H9 (cell line): ENCODE data around the gene MXD3. TPM values are rescaled to one million over a fixed set of nuclear protein-coding genes. Genes with fewer than 3 reads are reported as not detected.
"Not testable (repeated sequence)": the region's sequence is repeated elsewhere in the genome, so short reads cannot be mapped to it uniquely, and the experiment has no call there.

Experiments used
- DNase-seq: peaks from one replicate; pipeline ENCODE4 v3.0.0-alpha.2; 2017
- H2AFZ ChIP-seq: one replicate; pipeline ENCODE4 v1.6.1; 2013; ENCODE audit warnings: mild to moderate bottlenecking, low read length, control low read depth, moderate library complexity
- H2AK5ac ChIP-seq: 2 replicates; pipeline ENCODE4 v1.6.1; 2013; ENCODE audit warnings: low read length, control low read depth, mixed read lengths; ENCODE audit not compliant: insufficient read length
- H2BK120ac ChIP-seq: one replicate; pipeline ENCODE4 v1.6.1; 2013; ENCODE audit warnings: low read depth, mild to moderate bottlenecking, low read length, control low read depth, inconsistent platforms; ENCODE audit not compliant: poor library complexity, severe bottlenecking
- H2BK12ac ChIP-seq: 2 replicates; pipeline ENCODE4 v1.6.1; 2013; ENCODE audit warnings: low read length, control low read depth, mixed read lengths, low read depth; ENCODE audit not compliant: insufficient read length
- H2BK15ac ChIP-seq: 2 replicates; pipeline ENCODE4 v1.6.1; 2013; ENCODE audit warnings: low read depth, low read length, control low read depth
- H2BK20ac ChIP-seq: one replicate; pipeline ENCODE4 v1.6.1; 2013; ENCODE audit warnings: low read depth, mild to moderate bottlenecking, low read length, control low read depth, inconsistent platforms; ENCODE audit not compliant: poor library complexity, severe bottlenecking
- H2BK5ac ChIP-seq: 2 replicates; pipeline ENCODE4 v1.6.1; 2013; ENCODE audit warnings: low read length, control low read depth, mixed read lengths; ENCODE audit not compliant: insufficient read length
- H3K14ac ChIP-seq: 2 replicates; pipeline ENCODE4 v1.6.1; 2013; ENCODE audit warnings: low read length, control low read depth; ENCODE audit not compliant: insufficient read depth
- H3K18ac ChIP-seq: 2 replicates; pipeline ENCODE4 v1.6.1; 2013; ENCODE audit warnings: low read depth, mild to moderate bottlenecking, mixed read lengths, low read length, control low read depth; ENCODE audit not compliant: insufficient read length
- H3K23ac ChIP-seq: 2 replicates; pipeline ENCODE4 v1.6.1; 2013; ENCODE audit warnings: low read length, control low read depth, mixed read lengths, low read depth; ENCODE audit not compliant: insufficient read length
- H3K23me2 ChIP-seq: 2 replicates; pipeline ENCODE4 v1.6.1; 2013; ENCODE audit warnings: low read depth, mild to moderate bottlenecking, mixed read lengths, low read length, control low read depth; ENCODE audit not compliant: insufficient read length, poor library complexity, severe bottlenecking
- H3K27ac ChIP-seq: 2 replicates; pipeline ENCODE4 v1.5.1; 2013; ENCODE audit warnings: low read length, control low read depth, mixed read lengths, low read depth; ENCODE audit not compliant: insufficient read length
- H3K27me3 ChIP-seq: 2 replicates; pipeline ENCODE4 v1.6.1; 2013; ENCODE audit warnings: low read length, control low read depth, inconsistent platforms; ENCODE audit not compliant: insufficient read depth
- H3K4ac ChIP-seq: 2 replicates; pipeline ENCODE4 v1.6.1; 2013; ENCODE audit warnings: low read depth, mild to moderate bottlenecking, control low read depth, inconsistent platforms, low read length, moderate library complexity
- H3K4me1 ChIP-seq: 2 replicates; pipeline ENCODE4 v1.6.1; 2013; ENCODE audit warnings: low read length, control low read depth, inconsistent platforms; ENCODE audit not compliant: insufficient read depth
- H3K4me2 ChIP-seq: 2 replicates; pipeline ENCODE4 v1.6.1; 2013; ENCODE audit warnings: low read length, control low read depth, mixed read lengths; ENCODE audit not compliant: insufficient read length, insufficient read depth
- H3K56ac ChIP-seq: 2 replicates; pipeline ENCODE4 v1.6.1; 2013; ENCODE audit warnings: low read depth, mild to moderate bottlenecking, mixed read lengths, low read length, control low read depth; ENCODE audit not compliant: insufficient read length
- H3K79me1 ChIP-seq: 2 replicates; pipeline ENCODE4 v1.6.1; 2013; ENCODE audit warnings: low read depth, mild to moderate bottlenecking, moderate library complexity, low read length, control low read depth, inconsistent platforms; ENCODE audit not compliant: insufficient read depth, poor library complexity, severe bottlenecking
- H3K79me2 ChIP-seq: 2 replicates; pipeline ENCODE4 v1.6.1; 2013; ENCODE audit warnings: low read length, control low read depth, inconsistent platforms; ENCODE audit not compliant: insufficient read depth
- H3K9ac ChIP-seq: 2 replicates; pipeline ENCODE4 v1.6.1; 2013; ENCODE audit warnings: low read length, control low read depth, mixed read lengths; ENCODE audit not compliant: insufficient read length; ENCODE audit errors: extremely low read depth
- H3K9me3 ChIP-seq: one replicate; pipeline ENCODE4 v1.6.1; 2013; ENCODE audit warnings: low read depth, low read length, inconsistent platforms; ENCODE audit not compliant: control insufficient read depth
- H3T11ph ChIP-seq: one replicate; pipeline ENCODE4 v1.6.1; 2013; ENCODE audit warnings: mild to moderate bottlenecking, low read length, control low read depth, inconsistent platforms
- H4K20me1 ChIP-seq: one replicate; pipeline ENCODE4 v1.6.1; 2013; ENCODE audit not compliant: control insufficient read depth, insufficient read length, insufficient read depth
- H4K5ac ChIP-seq: 2 replicates; pipeline ENCODE4 v1.6.1; 2013; ENCODE audit warnings: low read depth, mild to moderate bottlenecking, mixed read lengths, low read length, control low read depth; ENCODE audit not compliant: insufficient read length
- H4K8ac ChIP-seq: replicated peaks from 2 replicates; pipeline ENCODE4 v1.6.1; 2013; ENCODE audit warnings: low read length, control low read depth, mixed read lengths, low read depth; ENCODE audit not compliant: insufficient read length
- H4K91ac ChIP-seq: 2 replicates; pipeline ENCODE4 v1.6.1; 2013; ENCODE audit warnings: low read depth, mild to moderate bottlenecking, moderate library complexity, mixed read lengths, low read length, control low read depth; ENCODE audit not compliant: insufficient read length
- H3K27ac Mint-ChIP-seq, 3 experiments: 2 replicates in 2 of 3; 3 replicates in 1 of 3; pipeline ENCODE4 v1.8.0; 2020 to 2021; ENCODE audit warnings: mixed read lengths in 3 of 3, mild to moderate bottlenecking in 1 of 3, moderate library complexity in 1 of 3
- H3K27me3 Mint-ChIP-seq: 2 replicates; pipeline ENCODE4 v1.8.0; 2021; ENCODE audit warnings: low read depth, mild to moderate bottlenecking, moderate library complexity, mixed read lengths
- H3K36me3 Mint-ChIP-seq, 3 experiments: 2 replicates in 2 of 3; 3 replicates in 1 of 3; pipeline ENCODE4 v1.8.0; 2020 to 2021; ENCODE audit warnings: low read depth in 3 of 3, mixed read lengths in 3 of 3; ENCODE audit not compliant: insufficient read depth in 1 of 3
- H3K4me1 Mint-ChIP-seq, 2 experiments: 2 replicates each; pipeline ENCODE4 v1.8.0; 2020; ENCODE audit warnings: mixed read lengths in 2 of 2
- H3K4me3 Mint-ChIP-seq, 2 experiments: 2 replicates in 1 of 2; 3 replicates in 1 of 2; pipeline ENCODE4 v1.8.0; 2020 to 2021; ENCODE audit warnings: mild to moderate bottlenecking in 2 of 2, mixed read lengths in 2 of 2, moderate library complexity in 1 of 2
- H3K9me3 Mint-ChIP-seq, 2 experiments: 2 replicates in 1 of 2; 3 replicates in 1 of 2; pipeline ENCODE4 v1.8.0; 2020; ENCODE audit warnings: mild to moderate bottlenecking in 2 of 2, mixed read lengths in 2 of 2, moderate library complexity in 1 of 2
- WGBS: extraction: QIAGEN DNeasy Blood & Tissue Kit; methylation state at CpG from one replicate; pipeline ENCODE4 v1.1.7; 2013; ENCODE audit warnings: missing lambda C conversion rate, low lambda C conversion rate, mixed read lengths; ENCODE audit not compliant: insufficient read length; ENCODE audit errors: extremely low coverage; 5-methylcytosine and 5-hydroxymethylcytosine counted together
- total RNA-seq: library from RNA; stranded (reverse); gene quantifications from 2 replicates; pipeline ENCODE4 v1.2.1, GENCODE V29; 2021
- TF ChIP-seq, protein P1 (sequence below): fragments of 200-600 bp; sonication (generic); conservative IDR thresholded peaks from 3 replicates; pipeline ENCODE4 v1.8.0; 2021; ENCODE audit warnings: antibody characterized with exemption, mild to moderate bottlenecking

The MXD3 gene
- total RNA-seq, 1 experiment from 2014 or later, result 9.8 TPM

DNA sequence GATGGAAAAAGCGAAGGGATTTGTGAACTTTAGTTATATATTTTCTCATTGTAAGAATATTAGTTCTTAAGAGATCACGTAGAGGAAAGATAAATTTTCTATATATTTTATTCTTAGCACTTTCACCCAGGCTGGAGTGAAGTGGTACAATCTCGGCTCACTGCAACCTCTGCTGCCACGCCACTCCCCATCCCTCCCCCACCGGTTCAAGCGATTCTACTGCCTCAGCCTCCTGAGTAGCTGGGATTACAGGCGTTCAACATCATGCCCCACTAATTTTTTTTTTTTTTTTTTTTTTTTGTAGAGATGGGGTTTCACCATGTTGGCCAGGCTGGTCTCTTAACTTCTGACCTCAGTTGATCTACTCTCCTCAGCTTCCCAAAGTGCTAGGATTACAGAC is 50.7 kb downstream of the MXD3 start:
- WGBS, result 100% methylated on average over 1 of the region's 7 CpGs
- H3K36me3 Mint-ChIP-seq, result peaks cover 46 to 96% (median 84%) of the 10 kb centered on the region in 3 experiments; a peak in 6 of 7 replicates
- no peaks in the 10 kb centered on the region for H3K23me2 ChIP-seq

DNA sequence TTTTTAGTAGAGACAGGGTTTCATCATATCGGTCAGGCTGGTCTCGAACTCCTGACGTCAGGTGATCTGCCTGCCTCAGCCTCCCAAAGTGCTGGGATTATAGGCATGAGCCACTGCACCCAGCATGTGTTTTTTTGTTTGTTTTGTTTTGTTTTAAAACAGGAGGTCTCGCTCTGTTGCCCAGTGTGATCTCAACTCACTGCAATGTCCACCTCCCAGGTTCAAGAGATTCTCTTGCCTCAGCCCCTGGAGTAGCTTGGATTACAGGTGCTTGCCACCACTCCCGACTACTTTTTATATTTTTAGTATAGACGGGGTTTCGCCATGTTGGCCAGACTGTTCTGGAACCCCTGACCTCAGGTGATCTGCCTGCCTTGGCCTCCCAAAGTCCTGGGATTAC is 53.0 kb downstream of the MXD3 start:
- H3K79me1 ChIP-seq, H3K23ac ChIP-seq, H3K9me3 Mint-ChIP-seq, H3K18ac ChIP-seq, H2BK120ac ChIP-seq, H3K27me3 ChIP-seq, H3K4me1 Mint-ChIP-seq, H3K14ac ChIP-seq, H2AK5ac ChIP-seq, H3T11ph ChIP-seq, H3K56ac ChIP-seq, H4K8ac ChIP-seq, H3K79me2 ChIP-seq, H3K9ac ChIP-seq, H2BK12ac ChIP-seq, H3K9me3 ChIP-seq, H3K4me2 ChIP-seq, H2BK20ac ChIP-seq, H4K5ac ChIP-seq, H2BK5ac ChIP-seq, H2BK15ac ChIP-seq, DNase-seq, H3K27me3 Mint-ChIP-seq, H4K91ac ChIP-seq, H4K20me1 ChIP-seq, H3K23me2 ChIP-seq, H3K4ac ChIP-seq, H3K4me1 ChIP-seq, H3K27ac ChIP-seq, H3K4me3 Mint-ChIP-seq, H2AFZ ChIP-seq: not testable (repeated sequence)
- no CpG with 5 or more reads among the region's 7 CpGs for WGBS
- Mint-ChIP-seq H3K27ac (peak overlapping the region in 2 of 3 experiments; percentile 87 to 88; a peak in 2 of 7 replicates), H3K36me3 (peaks cover 44 to 98% (median 85%) of the 10 kb centered on the region in 3 experiments; a peak in 6 of 7 replicates)

More for the DNA sequence above, 50.7 kb downstream of the MXD3 start:
- no peak overlapping the region for H3K4me2 ChIP-seq
- H3K27me3 ChIP-seq, result no peaks in the 10 kb centered on the region
- H2AFZ ChIP-seq, result no peak overlapping the region
- H3K79me1 ChIP-seq, result no peaks in the 10 kb centered on the region
- H3K18ac ChIP-seq, result no peak overlapping the region
- no peak overlapping the region for H2BK20ac ChIP-seq
- no peak overlapping the region for H2BK15ac ChIP-seq
- no peaks in the 10 kb centered on the region for H4K20me1 ChIP-seq
- no peak overlapping the region for H4K8ac ChIP-seq
- H3K23ac ChIP-seq, result no peak overlapping the region
- H2BK12ac ChIP-seq, result no peak overlapping the region
- no peaks in the 10 kb centered on the region for H3K4me1 ChIP-seq
- H3T11ph ChIP-seq, result no peak overlapping the region
- Mint-ChIP-seq H3K4me1 (no peaks in the 10 kb centered on the region), H3K9me3 (no peaks in the 10 kb centered on the region), H3K27ac (peak overlapping the region in 1 of 3 experiments; percentile 69; a peak in 1 of 7 replicates), H3K27me3 (no peaks in the 10 kb centered on the region), H3K4me3 (no peak overlapping the region)
- TF ChIP-seq, protein P1, sequence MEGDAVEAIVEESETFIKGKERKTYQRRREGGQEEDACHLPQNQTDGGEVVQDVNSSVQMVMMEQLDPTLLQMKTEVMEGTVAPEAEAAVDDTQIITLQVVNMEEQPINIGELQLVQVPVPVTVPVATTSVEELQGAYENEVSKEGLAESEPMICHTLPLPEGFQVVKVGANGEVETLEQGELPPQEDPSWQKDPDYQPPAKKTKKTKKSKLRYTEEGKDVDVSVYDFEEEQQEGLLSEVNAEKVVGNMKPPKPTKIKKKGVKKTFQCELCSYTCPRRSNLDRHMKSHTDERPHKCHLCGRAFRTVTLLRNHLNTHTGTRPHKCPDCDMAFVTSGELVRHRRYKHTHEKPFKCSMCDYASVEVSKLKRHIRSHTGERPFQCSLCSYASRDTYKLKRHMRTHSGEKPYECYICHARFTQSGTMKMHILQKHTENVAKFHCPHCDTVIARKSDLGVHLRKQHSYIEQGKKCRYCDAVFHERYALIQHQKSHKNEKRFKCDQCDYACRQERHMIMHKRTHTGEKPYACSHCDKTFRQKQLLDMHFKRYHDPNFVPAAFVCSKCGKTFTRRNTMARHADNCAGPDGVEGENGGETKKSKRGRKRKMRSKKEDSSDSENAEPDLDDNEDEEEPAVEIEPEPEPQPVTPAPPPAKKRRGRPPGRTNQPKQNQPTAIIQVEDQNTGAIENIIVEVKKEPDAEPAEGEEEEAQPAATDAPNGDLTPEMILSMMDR, result no peak
- no peak overlapping the region for H4K91ac ChIP-seq
- no peaks in the 10 kb centered on the region for H3K79me2 ChIP-seq
- H2BK5ac ChIP-seq, result no peak overlapping the region
- H3K9me3 ChIP-seq, result no peaks in the 10 kb centered on the region
- no peak for DNase-seq
- no peak overlapping the region for H3K4ac ChIP-seq
- H3K9ac ChIP-seq, result no peak overlapping the region
- H2AK5ac ChIP-seq, result no peak overlapping the region
- H3K14ac ChIP-seq, result no peak overlapping the region
- no peak overlapping the region for H3K56ac ChIP-seq
- no peak overlapping the region for H3K27ac ChIP-seq
- H2BK120ac ChIP-seq, result no peak overlapping the region
- no peak overlapping the region for H4K5ac ChIP-seq
